ENCODE data around the gene STK11.

STK11 gene

DNA sequence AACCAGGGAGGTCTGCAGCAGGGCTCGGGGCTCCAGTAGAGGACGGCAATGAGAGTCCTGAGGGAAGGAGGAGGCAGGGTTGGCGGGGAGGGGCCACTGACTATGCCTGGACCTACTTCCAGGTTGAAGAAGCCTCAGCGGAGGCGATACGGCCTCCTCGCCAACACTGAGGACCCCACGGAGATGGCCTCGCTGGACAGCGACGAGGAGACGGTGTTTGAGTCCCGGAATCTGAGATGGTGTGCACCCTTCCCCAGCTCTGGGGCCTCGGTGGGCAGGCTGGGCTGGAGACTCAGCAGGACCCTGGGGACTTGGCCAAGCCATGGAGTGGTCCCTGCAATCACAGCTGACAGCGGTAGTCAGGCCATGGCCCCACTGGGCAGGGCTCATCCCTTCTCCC, 71.5 kb downstream of the STK11 start:
- Histone ChIP-seq H3K79me1 (ENCODE audit: low read depth, low read length) (peaks cover 10% of the 10 kb centered on the region), H3K4me3 (ENCODE audit: low read length in 2 of 2) (peak overlapping the region in 1 of 2 donors; percentile 6), H3K9me3 (replicated peaks in 1 of 2; ENCODE audit: control insufficient read depth in 2 of 2, insufficient read depth in 1 of 2, low read depth in 1 of 2, low read length in 2 of 2) (no peaks in the 10 kb centered on the region), H3K9ac (ENCODE audit: low read depth, low read length, poor library complexity) (no peak overlapping the region), H4K8ac (ENCODE audit: low read depth, low read length) (no peak overlapping the region), H4K91ac (ENCODE audit: low read depth, low read length, poor library complexity) (no peak overlapping the region), H2BK120ac (ENCODE audit: low read depth, low read length) (no peak overlapping the region), H2BK12ac (ENCODE audit: low read length) (no peak overlapping the region), H2BK15ac (ENCODE audit: low read length) (no peak overlapping the region), H3K18ac (ENCODE audit: low read length) (no peak overlapping the region), H3K14ac (ENCODE audit: low read length) (no peak overlapping the region), H3K36me3 (replicated peaks in 1 of 2; ENCODE audit: control insufficient read depth in 2 of 2, insufficient read depth in 2 of 2, low read length in 2 of 2) (peaks cover 39 to 55% of the 10 kb centered on the region in 2 donors), H3K27ac (replicated peaks; ENCODE audit: low read length) (no peak overlapping the region), H3K23ac (ENCODE audit: low read depth, low read length, poor library complexity) (no peak overlapping the region), H3K4ac (ENCODE audit: low read length) (no peak overlapping the region), H3K4me1 (ENCODE audit: control insufficient read depth in 2 of 2, insufficient read depth in 1 of 2, low read depth in 1 of 2, low read length in 2 of 2) (peaks cover 12 to 14% of the 10 kb centered on the region in 2 donors), H2AK5ac (ENCODE audit: low read depth, low read length) (peak overlapping the region; percentile 43), H3K4me2 (ENCODE audit: insufficient read depth, low read length, poor library complexity, severe bottlenecking) (no peak overlapping the region), H3K27me3 (ENCODE audit: control insufficient read depth in 3 of 3, insufficient read depth in 3 of 3, low read depth in 1 of 3, low read length in 3 of 3) (no peaks in the 10 kb centered on the region), H2AFZ (ENCODE audit: low read length) (no peak overlapping the region), H2BK5ac (ENCODE audit: low read length) (no peak overlapping the region)
- DNase-seq (ENCODE audit: low spot score): no peak
- whole genome bisulfite sequencing, 2 donors (ENCODE audit: extremely low coverage in 2 of 2, insufficient read length in 2 of 2, insufficient replicate concordance in 1 of 2): no CpG with 5 or more reads among the region's 15 CpGs

Measured in neuronal stem cell (in vitro differentiated cells).